PFSK-1 (cell line): ENCODE measurements around the gene CYSTM1.
A peak's percentile ranks its signal among the peaks of the same experiment; 100 is the strongest.

Experiments
- FOXP2 ChIP-seq: optimal IDR thresholded peaks from 2 replicates; pipeline ENCODE3; 2011; ENCODE audit warnings: borderline replicate concordance, control low read depth, inconsistent platforms; ENCODE audit not compliant: insufficient read depth; ENCODE audit errors: extremely low read length, extremely low read depth
- POLR2AphosphoS5 ChIP-seq: IDR thresholded peaks from 2 replicates; pipeline ENCODE4 v1.6.1; 2012; ENCODE audit warnings: low read depth, mild to moderate bottlenecking, control low read depth, low read length, moderate library complexity
- REST ChIP-seq, 2 experiments: IDR thresholded peaks; 2 replicates each; pipeline versions ENCODE4 v1.6.1 to v1.8.0; 2011 to 2012; ENCODE audit warnings: low read depth in 2 of 2, low read length in 2 of 2, control low read depth in 1 of 2, inconsistent platforms in 1 of 2, mild to moderate bottlenecking in 1 of 2, moderate library complexity in 1 of 2; ENCODE audit not compliant: insufficient read depth in 1 of 2
- SIN3A ChIP-seq: IDR thresholded peaks from 2 replicates; pipeline ENCODE4 v1.6.1; 2012; ENCODE audit warnings: mild to moderate bottlenecking, low read length, moderate library complexity, borderline replicate concordance; ENCODE audit not compliant: insufficient read depth
- TAF1 ChIP-seq: IDR thresholded peaks from 2 replicates; pipeline ENCODE4 v1.6.1; 2012; ENCODE audit warnings: low read length, control low read depth, borderline replicate concordance; ENCODE audit not compliant: insufficient read depth

GRCh38 chr5:140190872-140191218 is 15.9 kb downstream of the CYSTM1 start:
- TF ChIP-seq TAF1 (peak; percentile 15; the same call in 1 of the 2 replicates), POLR2AphosphoS5 (no peak), REST (IDR thresholded peaks at IDR 0.05; ENCODE audit: insufficient read depth in 1 of 2, low read depth in 2 of 2, low read length in 2 of 2) (no peak), SIN3A (no peak), FOXP2 (no peak)
